GM18909 (cell line): ENCODE measurements around the gene MMRN2.

Experiments used
- ATAC-seq: cut with Tn5 transposase; IDR thresholded peaks from one replicate; pipeline ENCODE4 v1.9.1; 2021; ENCODE audit warnings: mild to moderate bottlenecking; ENCODE audit not compliant: unreplicated experiment, poor library complexity

MMRN2 gene

DNA sequence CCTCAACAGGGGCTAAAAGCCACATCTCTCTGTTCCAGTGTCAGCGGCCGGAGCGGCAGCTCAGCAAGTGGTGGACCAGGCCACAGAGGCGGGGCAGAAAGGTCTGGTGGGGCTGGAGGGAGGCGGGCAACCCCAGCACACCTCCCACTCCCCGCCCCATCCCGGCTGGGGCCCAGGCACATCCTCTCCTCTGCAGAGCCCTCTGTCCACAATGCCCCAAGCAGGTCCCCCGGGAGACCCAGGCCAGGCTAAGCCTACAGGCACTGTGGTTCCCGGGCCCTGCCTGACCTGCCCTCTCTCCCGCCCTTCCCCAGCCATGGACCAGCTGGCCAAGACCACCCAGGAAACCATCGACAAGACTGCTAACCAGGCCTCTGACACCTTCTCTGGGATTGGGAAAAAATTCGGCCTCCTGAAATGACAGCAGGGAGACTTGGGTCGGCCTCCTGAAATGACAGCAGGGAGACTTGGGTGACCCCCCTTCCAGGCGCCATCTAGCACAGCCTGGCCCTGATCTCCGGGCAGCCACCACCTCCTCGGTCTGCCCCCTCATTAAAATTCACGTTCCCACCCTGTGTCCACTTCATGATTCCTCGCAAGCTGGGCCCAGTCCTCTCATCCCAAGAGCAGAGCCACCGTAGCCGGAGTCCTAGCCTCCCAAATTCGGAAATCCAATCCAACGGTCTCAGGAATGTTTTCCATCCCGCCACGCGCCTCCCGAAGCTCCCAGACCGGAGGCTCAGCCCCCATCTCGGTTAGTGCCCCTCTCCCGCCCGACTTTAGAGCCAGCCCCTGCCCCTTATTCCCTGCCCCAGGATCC lies 13.0 kb upstream of the MMRN2 start:
- ATAC-seq = no peak

DNA sequence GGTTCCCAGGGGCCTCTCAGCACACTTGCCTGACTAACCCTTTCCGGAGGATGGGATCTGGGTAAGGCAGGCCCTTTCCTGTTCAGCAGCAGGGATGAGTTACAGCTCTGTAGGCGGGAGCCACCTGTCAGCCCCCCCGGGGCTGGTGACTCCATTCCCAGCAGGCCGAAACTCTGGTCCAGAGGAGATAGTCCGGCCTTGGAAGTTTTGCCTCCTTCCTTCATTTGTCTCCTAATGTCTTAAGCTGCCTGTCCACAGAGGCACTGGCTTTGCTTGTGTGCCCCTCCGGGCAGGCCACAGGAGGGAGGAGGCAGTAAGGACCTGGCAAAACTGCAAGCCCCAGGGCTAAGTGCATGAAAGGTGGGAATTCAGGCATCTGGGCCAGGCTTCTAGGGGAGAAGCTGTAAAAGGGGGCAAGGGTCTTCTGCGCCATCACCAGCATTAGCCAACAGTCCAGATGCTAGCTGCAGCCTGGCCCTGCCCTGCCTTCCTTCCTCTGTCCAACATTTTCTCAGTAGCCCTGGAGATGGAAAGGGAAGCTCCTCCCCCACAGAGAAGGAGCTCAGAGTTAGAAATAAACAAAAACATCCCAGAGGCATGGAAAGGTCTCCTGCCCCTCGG lies 12.1 kb upstream of the MMRN2 start:
- ATAC-seq = no peak

GRCh38 chr10:86968994-86969355 lies 11.6 kb upstream of the MMRN2 start:
- ATAC-seq = no peak

DNA sequence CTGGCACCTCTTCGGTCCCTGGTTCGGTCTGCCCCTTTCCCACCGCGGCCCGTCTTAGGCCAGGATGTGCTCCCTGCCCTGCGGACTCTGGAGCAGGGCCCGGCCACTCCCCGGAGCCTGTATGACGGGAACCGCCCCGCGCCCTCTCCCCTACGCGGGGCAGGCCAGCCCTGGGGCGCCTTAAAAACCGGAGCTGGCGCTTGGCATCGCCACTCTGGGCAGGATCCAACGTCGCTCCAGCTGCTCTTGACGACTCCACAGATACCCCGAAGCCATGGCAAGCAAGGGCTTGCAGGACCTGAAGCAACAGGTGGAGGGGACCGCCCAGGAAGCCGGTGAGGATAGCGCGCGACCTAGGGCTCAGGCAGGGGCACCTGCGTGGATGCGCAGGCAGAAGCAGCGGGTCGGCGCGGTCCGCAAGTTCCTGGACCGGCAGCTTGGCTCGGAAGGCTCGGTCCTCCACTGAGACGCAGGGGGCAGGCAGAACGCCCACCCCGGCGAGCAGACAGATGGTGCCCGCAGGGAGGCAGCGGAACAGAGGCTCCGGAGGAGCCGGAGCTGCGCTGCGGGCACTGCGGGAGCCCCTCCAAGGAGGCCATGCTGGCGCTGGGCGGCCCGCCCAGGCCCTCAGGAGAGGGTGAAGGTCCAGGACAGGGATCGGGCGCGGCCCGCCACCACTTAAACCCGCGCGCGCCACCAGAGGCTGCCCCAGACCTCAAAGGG lies 11.0 kb upstream of the MMRN2 start, which contains the start of gene ADIRF:
ADIRF (plus strand) TSS at position 212 of the 723 bp plus-strand sequence; CDS start at position 275, 63 bp downstream.
- ATAC-seq = no peak

GRCh38 chr10:86967481-86967941 lies 10.1 kb upstream of the MMRN2 start:
- ATAC-seq = no peak

- peak; percentile 32 for ATAC-seq
These were observed 8.7 kb upstream of the MMRN2 start for GRCh38 chr10:86965986-86966654.

- no peak for ATAC-seq
These were observed 7.4 kb upstream of the MMRN2 start for GRCh38 chr10:86964847-86965190.

- no peak for ATAC-seq
These were observed 6.8 kb upstream of the MMRN2 start for GRCh38 chr10:86964061-86964846.

- ATAC-seq = no peak
These were observed 6.0 kb upstream of the MMRN2 start for GRCh38 chr10:86963341-86963919.

GRCh38 chr10:86962981-86963310 lies 5.5 kb upstream of the MMRN2 start:
- no peak for ATAC-seq

GRCh38 chr10:86962136-86962980 lies 4.9 kb upstream of the MMRN2 start:
- no peak for ATAC-seq

GRCh38 chr10:86961481-86962091 lies 4.2 kb upstream of the MMRN2 start:
- ATAC-seq = no peak

- no peak for ATAC-seq
These were observed 3.5 kb upstream of the MMRN2 start for GRCh38 chr10:86960863-86961434.

DNA sequence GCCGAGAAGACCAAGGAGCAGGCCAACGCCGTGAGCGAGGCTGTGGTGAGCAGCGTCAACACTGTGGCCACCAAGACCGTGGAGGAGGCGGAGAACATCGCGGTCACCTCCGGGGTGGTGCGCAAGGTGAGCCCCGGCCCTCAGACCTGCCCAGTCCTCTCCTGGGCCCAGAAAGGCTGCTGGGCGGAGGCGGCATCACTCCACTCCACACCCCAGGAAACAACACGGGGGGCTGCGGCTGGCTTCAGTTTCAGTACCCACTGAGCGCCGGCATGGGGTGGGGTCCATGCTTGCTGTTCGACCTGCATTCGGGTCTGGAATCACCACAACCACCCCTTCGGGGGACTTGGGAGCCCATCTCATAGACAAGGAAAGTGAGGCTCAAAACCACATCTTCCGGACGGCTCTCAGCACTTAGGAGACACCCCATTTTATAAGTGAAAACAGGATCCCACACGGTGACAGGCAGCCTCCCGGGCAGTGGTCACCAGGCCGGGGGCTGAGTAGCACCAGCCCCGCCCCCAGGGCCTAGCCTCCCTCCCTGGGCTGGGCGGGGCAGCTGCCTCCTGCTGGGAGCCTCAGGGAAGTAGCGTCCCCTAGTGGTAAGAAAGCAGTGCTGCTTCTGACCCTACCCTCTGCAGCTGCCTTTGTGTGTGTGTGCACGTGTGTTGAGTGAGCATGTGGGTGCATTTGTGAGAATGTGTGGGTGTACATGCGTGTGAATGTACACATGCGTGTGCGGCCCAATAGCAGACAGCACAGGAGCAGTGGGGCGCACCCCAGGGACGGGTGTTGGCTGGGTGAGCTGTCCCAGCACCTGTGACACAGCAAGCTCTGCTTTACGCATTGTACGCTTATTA lies 2.8 kb upstream of the MMRN2 start:
- ATAC-seq = peak; percentile 72

GRCh38 chr10:86959737-86960002 lies 2.3 kb upstream of the MMRN2 start:
- ATAC-seq = no peak

DNA sequence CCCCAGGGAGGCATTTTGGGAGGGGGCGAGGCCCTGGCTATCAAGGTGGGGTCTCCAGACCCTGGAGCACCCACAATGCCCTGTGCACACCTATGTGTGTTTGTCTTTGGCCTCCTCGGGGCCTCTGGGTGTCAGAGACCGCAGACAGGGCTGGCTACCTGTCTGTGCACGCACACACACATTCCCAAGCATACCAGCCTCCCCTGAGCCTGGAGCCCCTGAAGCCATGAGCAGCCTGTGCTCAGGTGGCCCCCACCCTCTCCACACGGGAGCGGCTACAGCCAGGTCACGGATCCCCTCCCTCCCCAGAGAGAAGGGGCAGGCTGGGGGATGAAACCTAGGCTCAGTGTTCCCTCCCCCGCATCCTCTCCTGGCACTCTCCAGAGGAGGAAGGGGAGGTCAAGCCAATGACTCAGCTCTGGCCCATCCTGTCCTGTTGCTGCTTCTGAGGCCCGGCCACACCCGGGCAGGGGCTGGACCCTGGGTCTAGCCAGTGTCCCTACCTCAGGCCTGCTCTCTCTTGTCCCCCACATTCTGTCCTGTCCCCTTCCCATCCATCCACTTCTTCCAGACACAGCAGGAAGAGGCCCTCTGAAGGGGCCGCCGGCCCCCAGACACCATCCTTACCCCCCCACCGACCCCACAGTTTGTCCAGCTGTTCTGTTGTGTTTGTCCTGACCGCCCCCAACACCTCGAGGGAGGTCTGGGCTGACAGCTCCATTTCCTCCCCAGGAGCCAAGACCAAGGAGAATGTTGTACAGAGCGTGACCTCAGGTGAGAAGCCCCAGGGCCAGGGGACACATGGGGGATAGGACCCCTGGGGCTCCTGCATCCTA lies 1.7 kb upstream of the MMRN2 start:
- ATAC-seq = no peak
